ENCODE data around the gene SARDH. TPM values are rescaled to one million over a fixed set of nuclear protein-coding genes. Genes with fewer than 3 reads are reported as not detected.

SARDH gene
- total and polyA plus RNA-seq, 2 donors from 2014 or later, result 4.6 to 12.0 TPM

- Histone ChIP-seq H3K27me3 (ENCODE audit: control insufficient read depth, insufficient read depth, low read length) (no peaks in the 10 kb centered on the region), H3K36me3 (ENCODE audit: control insufficient read depth in 2 of 3, insufficient read depth in 3 of 3, low read length in 3 of 3) (no peaks in the 10 kb centered on the region), H3K9me3 (ENCODE audit: control insufficient read depth in 2 of 3, insufficient read depth in 1 of 3, low read length in 3 of 3) (no peaks in the 10 kb centered on the region), H3K9ac (ENCODE audit: low read length in 3 of 3) (no peak overlapping the region), H3K4me3 (ENCODE audit: low read length in 3 of 3) (no peak overlapping the region), H3K4me1 (ENCODE audit: control insufficient read depth in 2 of 3, insufficient read depth in 2 of 3, low read depth in 1 of 3, low read length in 3 of 3) (peaks cover 0 to 7% (median 0%) of the 10 kb centered on the region in 3 donors), H3K27ac (ENCODE audit: low read depth in 2 of 2, low read length in 2 of 2) (no peak overlapping the region)
- FAIRE-seq (no peak), DNase-seq (peak in 1 of 5 donors; percentile 41)
- no peak for TF ChIP-seq CTCF (IDR thresholded peaks at IDR 0.05; ENCODE audit: borderline replicate concordance, extremely low read depth, insufficient read depth)
- intact Hi-C loops (cut with DNase I), result no loop called here
Measured at GRCh38 chr9:133638711-133639110, 99.4 kb downstream of the SARDH start.

DNA sequence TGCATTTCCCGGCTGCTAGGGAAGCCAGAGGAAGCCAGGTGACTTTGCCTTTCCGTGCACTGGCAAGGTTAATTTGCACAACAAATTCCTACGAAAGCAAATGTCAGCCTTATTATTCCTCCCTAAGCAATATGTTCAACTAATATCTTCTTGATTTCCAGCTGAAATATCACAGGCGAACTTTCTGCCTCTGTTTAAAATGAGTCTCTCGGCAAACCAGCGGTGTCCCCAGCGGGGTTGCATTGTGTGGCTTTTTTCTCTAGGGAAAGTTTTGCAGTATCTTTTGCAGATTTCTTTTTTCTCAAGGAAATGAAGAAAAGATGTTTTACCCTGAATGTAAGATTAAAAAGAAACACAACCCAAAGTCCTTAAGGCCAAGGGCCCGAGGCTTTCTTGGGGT, 100.1 kb downstream of the SARDH start:
- DNase-seq (peak in 1 of 5 donors; percentile 18), FAIRE-seq (no peak)
- peaks cover 0 to 7% (median 0%) of the 10 kb centered on the region in 3 donors for H3K4me1 ChIP-seq (ENCODE audit: control insufficient read depth in 2 of 3, insufficient read depth in 2 of 3, low read depth in 1 of 3, low read length in 3 of 3)
- H3K9me3 ChIP-seq (ENCODE audit: control insufficient read depth in 2 of 3, insufficient read depth in 1 of 3, low read length in 3 of 3), result no peaks in the 10 kb centered on the region
- H3K27ac ChIP-seq (ENCODE audit: low read depth in 2 of 2, low read length in 2 of 2), result no peak overlapping the region
- no peak overlapping the region for H3K9ac ChIP-seq (ENCODE audit: low read length in 3 of 3)
- no peak overlapping the region for H3K4me3 ChIP-seq (ENCODE audit: low read length in 3 of 3)
- no peak for TF ChIP-seq CTCF (IDR thresholded peaks at IDR 0.05; ENCODE audit: borderline replicate concordance, extremely low read depth, insufficient read depth)
- H3K36me3 ChIP-seq (ENCODE audit: control insufficient read depth in 2 of 3, insufficient read depth in 3 of 3, low read length in 3 of 3), result no peaks in the 10 kb centered on the region
- intact Hi-C loops (cut with DNase I), result no loop called here
- no peaks in the 10 kb centered on the region for H3K27me3 ChIP-seq (ENCODE audit: control insufficient read depth, insufficient read depth, low read length)

DNA sequence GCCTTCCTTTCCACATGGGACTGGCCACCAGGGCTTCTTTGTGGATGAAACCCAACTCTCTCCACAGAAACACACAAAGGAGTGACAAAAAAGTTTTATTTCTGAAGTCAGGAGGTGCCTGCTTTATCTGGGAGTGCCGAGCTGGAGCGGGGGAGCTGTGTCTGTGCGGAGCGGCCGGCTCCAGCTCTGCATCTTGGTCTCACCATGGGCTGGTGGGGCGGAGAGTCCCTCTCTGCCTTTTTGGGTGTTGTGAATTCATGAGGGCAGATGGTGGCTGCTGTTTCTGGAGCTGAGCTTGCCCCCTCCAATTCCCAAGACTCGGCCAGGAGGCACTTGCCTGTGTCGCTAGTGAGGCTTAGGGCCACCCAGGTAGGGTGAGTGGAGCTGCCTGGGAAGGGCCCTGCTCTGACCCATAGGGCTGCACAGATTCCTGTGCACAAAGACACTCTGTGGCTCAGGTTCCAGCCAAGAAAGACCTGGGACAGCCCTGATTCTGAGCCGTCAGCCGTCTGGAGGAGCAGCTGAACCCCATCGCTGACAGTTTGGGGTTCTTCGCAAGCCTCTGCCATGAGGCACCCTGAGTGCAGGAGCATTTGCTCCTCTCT, 100.6 kb downstream of the SARDH start:
- H3K27ac ChIP-seq (ENCODE audit: low read depth in 2 of 2, low read length in 2 of 2), result no peak overlapping the region
- intact Hi-C loops (cut with DNase I), result no loop called here
- no peaks in the 10 kb centered on the region for H3K27me3 ChIP-seq (ENCODE audit: control insufficient read depth, insufficient read depth, low read length)
- peaks cover 0 to 7% (median 0%) of the 10 kb centered on the region in 3 donors for H3K4me1 ChIP-seq (ENCODE audit: control insufficient read depth in 2 of 3, insufficient read depth in 2 of 3, low read depth in 1 of 3, low read length in 3 of 3)
- no peak overlapping the region for H3K4me3 ChIP-seq (ENCODE audit: low read length in 3 of 3)
- FAIRE-seq (no peak), DNase-seq (peak in 2 of 5 donors; percentile 25 to 55)
- H3K36me3 ChIP-seq (ENCODE audit: control insufficient read depth in 2 of 3, insufficient read depth in 3 of 3, low read length in 3 of 3), result no peaks in the 10 kb centered on the region
- no peak for TF ChIP-seq CTCF (IDR thresholded peaks at IDR 0.05; ENCODE audit: borderline replicate concordance, extremely low read depth, insufficient read depth)
- no peak overlapping the region for H3K9ac ChIP-seq (ENCODE audit: low read length in 3 of 3)
- H3K9me3 ChIP-seq (ENCODE audit: control insufficient read depth in 2 of 3, insufficient read depth in 1 of 3, low read length in 3 of 3), result no peaks in the 10 kb centered on the region

GRCh38 chr9:133636902-133637301, 101.2 kb downstream of the SARDH start:
- no peak for DNase-seq
- no peaks in the 10 kb centered on the region for H3K36me3 ChIP-seq (ENCODE audit: control insufficient read depth in 2 of 3, insufficient read depth in 3 of 3, low read length in 3 of 3)
- H3K27ac ChIP-seq (ENCODE audit: low read depth in 2 of 2, low read length in 2 of 2), result no peak overlapping the region
- no peaks in the 10 kb centered on the region for H3K27me3 ChIP-seq (ENCODE audit: control insufficient read depth, insufficient read depth, low read length)
- TF ChIP-seq CTCF (IDR thresholded peaks at IDR 0.05; ENCODE audit: borderline replicate concordance, extremely low read depth, insufficient read depth), result no peak
- H3K4me1 ChIP-seq (ENCODE audit: control insufficient read depth in 2 of 3, insufficient read depth in 2 of 3, low read depth in 1 of 3, low read length in 3 of 3), result peaks cover 0 to 7% (median 0%) of the 10 kb centered on the region in 3 donors
- FAIRE-seq, result no peak
- H3K4me3 ChIP-seq (ENCODE audit: low read length in 3 of 3), result no peak overlapping the region
- intact Hi-C loops (cut with DNase I), result no loop called here
- H3K9ac ChIP-seq (ENCODE audit: low read length in 3 of 3), result no peak overlapping the region
- H3K9me3 ChIP-seq (ENCODE audit: control insufficient read depth in 2 of 3, insufficient read depth in 1 of 3, low read length in 3 of 3), result no peaks in the 10 kb centered on the region

Data from kidney (tissue), 14 donors.